IMR-90 (cell line): ENCODE measurements around the gene SNRNP35.

Source experiments
- BHLHE40 ChIP-seq: fragments of 150-350 bp; IDR thresholded peaks from 2 replicates; pipeline ENCODE4 v1.6.1; 2016; ENCODE audit warnings: mild to moderate bottlenecking, low read depth, low read length
- CTCF ChIP-seq: conservative IDR thresholded peaks from 2 replicates; pipeline ENCODE4 v1.5.1; 2012; ENCODE audit warnings: mild to moderate bottlenecking, low read depth, low read length, improper control_type of control experiment
- MAZ ChIP-seq: IDR thresholded peaks from 2 replicates; pipeline ENCODE4 v1.6.1; 2012; ENCODE audit warnings: low read depth, mild to moderate bottlenecking, low read length, improper control_type of control experiment, moderate library complexity, borderline replicate concordance
- MXI1 ChIP-seq: IDR thresholded peaks from 2 replicates; pipeline ENCODE4 v1.6.1; 2012; ENCODE audit warnings: low read depth, mild to moderate bottlenecking, low read length, moderate library complexity, borderline replicate concordance
- POLR2A ChIP-seq: IDR thresholded peaks from 2 replicates; pipeline ENCODE4 v1.6.1; 2012; ENCODE audit warnings: mild to moderate bottlenecking, low read depth, low read length
- RAD21 ChIP-seq: IDR thresholded peaks from 2 replicates; pipeline ENCODE4 v1.6.1; 2012; ENCODE audit warnings: low read length, improper control_type of control experiment
- USF2 ChIP-seq: fragments of 150-350 bp; IDR thresholded peaks from 2 replicates; pipeline ENCODE4 v1.6.1; 2017; ENCODE audit warnings: mild to moderate bottlenecking, antibody characterized with exemption, low read length, low read depth

- TF ChIP-seq CTCF = no peak
- TF ChIP-seq POLR2A = no peak
- no peak for TF ChIP-seq MXI1
- TF ChIP-seq BHLHE40 = no peak
- no peak for TF ChIP-seq USF2
- TF ChIP-seq MAZ = no peak
- TF ChIP-seq RAD21 = no peak
Measured at GRCh38 chr12:123491056-123491455, 33.1 kb downstream of the SNRNP35 start.
